K562 (cell line): Measurements from ENCODE around the gene DUSP28. TPM values are rescaled to one million over a fixed set of nuclear protein-coding genes. Genes with fewer than 3 reads are reported as not detected.
A peak's percentile ranks its signal among the peaks of the same experiment; 100 is the strongest.

ENCODE experiments used
- CREB3 ChIP-seq: fragments of 450-650 bp; conservative IDR thresholded peaks from 2 replicates; pipeline ENCODE4 v1.6.1; 2016; ENCODE audit warnings: missing genetic modification characterization, low read depth, mild to moderate bottlenecking, missing compliant biosample characterization, moderate library complexity
- DIDO1 ChIP-seq: fragments of 450-650 bp; IDR thresholded peaks from 2 replicates; pipeline ENCODE4 v1.6.1; 2016; ENCODE audit warnings: low read depth, missing biosample characterization, missing genetic modification characterization
- ETS1 ChIP-seq: conservative IDR thresholded peaks from 2 replicates; pipeline ENCODE4 v1.6.1; 2011; ENCODE audit warnings: low read depth, mild to moderate bottlenecking, low read length; ENCODE audit not compliant: control insufficient read depth
- FOXK2 ChIP-seq, 2 experiments: fragments of 450-650 bp; IDR thresholded peaks in 1 of 2; conservative IDR thresholded peaks in 1 of 2; 2 replicates each; pipeline ENCODE4 v1.6.1; 2016; ENCODE audit warnings: low read depth in 2 of 2, mild to moderate bottlenecking in 1 of 2
- GABPA ChIP-seq: fragments of 200-800 bp; sonication (Bioruptor generic); conservative IDR thresholded peaks from 2 replicates; pipeline ENCODE4 v1.6.1; 2016; ENCODE audit warnings: low read depth, missing genetic modification characterization, missing compliant biosample characterization
- MBD2 ChIP-seq: sonication (generic); IDR thresholded peaks from 2 replicates; pipeline ENCODE4 v1.6.1; 2016; ENCODE audit warnings: low read depth, borderline replicate concordance
- MYC ChIP-seq, 2 experiments: fragments of 250-450 bp in 1 of 2; sonication (Bioruptor Pico) in 1 of 2; IDR thresholded peaks; 2 replicates each; pipeline versions ENCODE4 v1.5.1 to v1.6.1; 2012 to 2021; ENCODE audit warnings: low read depth in 2 of 2, borderline replicate concordance in 1 of 2, improper control_type of control experiment in 1 of 2, low read length in 1 of 2, mild to moderate bottlenecking in 1 of 2, moderate library complexity in 1 of 2
- POLR2B ChIP-seq: fragments of 450-650 bp; IDR thresholded peaks from 2 replicates; pipeline ENCODE4 v1.6.1; 2018; ENCODE audit warnings: low read depth; ENCODE audit not compliant: partially characterized antibody
- RBFOX2 ChIP-seq: fragments of 200-400 bp; formaldehyde crosslinking; IDR thresholded peaks from 2 replicates; pipeline ENCODE4 v1.6.1; 2017; ENCODE audit warnings: low read depth, mild to moderate bottlenecking, low read length, moderate library complexity
- RFX1 ChIP-seq: fragments of 450-650 bp; IDR thresholded peaks from 2 replicates; pipeline ENCODE4 v1.6.1; 2016; ENCODE audit warnings: mild to moderate bottlenecking, moderate library complexity
- SIN3A ChIP-seq, 2 experiments: fragments of 150-350 bp in 1 of 2; IDR thresholded peaks; 2 replicates each; pipeline ENCODE4 v1.6.1; 2011 to 2016; ENCODE audit warnings: borderline replicate concordance in 2 of 2, low read depth in 2 of 2, low read length in 2 of 2, mild to moderate bottlenecking in 2 of 2, moderate library complexity in 2 of 2; ENCODE audit not compliant: control insufficient read depth in 1 of 2
- SIN3B ChIP-seq: fragments of 450-650 bp; IDR thresholded peaks from 2 replicates; pipeline ENCODE4 v1.6.1; 2017; ENCODE audit warnings: low read depth, mild to moderate bottlenecking, moderate library complexity
- TOE1 ChIP-seq, 2 experiments: fragments of 450-650 bp in 1 of 2; sonication (generic) in 1 of 2; formaldehyde crosslinking in 1 of 2; IDR thresholded peaks; 2 replicates each; pipeline versions ENCODE4 v1.7.1 to v1.8.0; 2016 to 2022; ENCODE audit warnings: borderline replicate concordance in 2 of 2, mild to moderate bottlenecking in 2 of 2, antibody characterized with exemption in 1 of 2, inconsistent platforms in 1 of 2, low read depth in 1 of 2, missing genetic modification reagents in 1 of 2, moderate library complexity in 1 of 2
- UBTF ChIP-seq, 2 experiments: IDR thresholded peaks; 2 replicates each; pipeline ENCODE4 v1.6.1; 2012; ENCODE audit warnings: improper control_type of control experiment in 2 of 2, low read depth in 2 of 2, low read length in 2 of 2, borderline replicate concordance in 1 of 2
- ZNF354B ChIP-seq: fragments of 250-450 bp; sonication (Bioruptor Pico); IDR thresholded peaks from 2 replicates; pipeline ENCODE4 v1.4.0; 2020
- ZNF830 ChIP-seq: fragments of 250-450 bp; sonication (Bioruptor Pico); IDR thresholded peaks from 2 replicates; pipeline ENCODE4 v1.5.0; 2021; ENCODE audit warnings: mild to moderate bottlenecking
- polyA plus RNA-seq, 8 experiments: library from polyadenylated mRNA; depleted of rRNA in 4 of 8; stranded (reverse) in 5 of 8; unstranded in 3 of 8; fragments of >200 nt; fragmentation: Nextera tagmentation in 2 of 8; fragmentation: Illumina TruSeq in 1 of 8; extraction: Ambion mirVana in 2 of 8; extraction: Trizol in 1 of 8; gene quantifications; 2 replicates each; pipeline versions ENCODE4 v1.2.1 to v1.2.3, GENCODE V29; 2011 to 2014; ENCODE audit warnings: inconsistent platforms in 1 of 8, missing spikeins in 1 of 8
- total RNA-seq, 7 experiments: library from RNA; depleted of rRNA in 6 of 7; stranded (reverse); fragments of >200 nt in 6 of 7; fragmentation: Illumina TruSeq in 2 of 7; extraction: Trizol in 2 of 7; gene quantifications; 2 replicates each; pipeline versions ENCODE4 v1.2.1 to v1.2.3, GENCODE V29; 2011 to 2021; ENCODE audit warnings: low replicate concordance in 1 of 7

Gene DUSP28
- total and polyA plus RNA-seq, 9 of the 15 experiments (the other 6 are each of a cell fraction or from before 2014, with no cell fraction given): 2.8 to 8.1 (median 4.2) TPM

GRCh38 chr2:240586198-240586918 lies 26.2 kb downstream of the DUSP28 start, which contains the start of gene CAPN10 (continued):
- TF ChIP-seq GABPA (peak; percentile 94), ZNF354B (no peak), CREB3 (no peak), POLR2B (peak; percentile 49), UBTF (IDR thresholded peaks at IDR 0.05; ENCODE audit: borderline replicate concordance in 1 of 2, low read depth in 2 of 2, low read length in 2 of 2) (no peak), FOXK2 (conservative IDR thresholded peaks at IDR 0.05 in 1 of 2, IDR thresholded peaks at IDR 0.05 in 1 of 2; ENCODE audit: low read depth in 2 of 2) (peak in 1 of 2 experiments; percentile 63; a peak in 2 of 4 replicates), MBD2 (peak; percentile 73; the same call in 1 of the 2 replicates), DIDO1 (tag) (peak; percentile 65; the same call in 1 of the 2 replicates), ETS1 (peak; percentile 92), TOE1 (IDR thresholded peaks at IDR 0.05; ENCODE audit: borderline replicate concordance) (peak; percentile 99), TOE1 (CRISPR knock-in tag; IDR thresholded peaks at IDR 0.05; ENCODE audit: borderline replicate concordance, low read depth) (no peak), SIN3A (IDR thresholded peaks at IDR 0.05; ENCODE audit: borderline replicate concordance in 2 of 2, control insufficient read depth in 1 of 2, low read depth in 2 of 2, low read length in 2 of 2) (peak in 1 of 2 experiments; percentile 76; a peak in 2 of 4 replicates), ZNF830 (no peak), SIN3B (peak; percentile 82), RBFOX2 (peak; percentile 89), MYC (IDR thresholded peaks at IDR 0.05; ENCODE audit: low read depth, low read length) (peak; percentile 63), MYC (CRISPR knock-in tag; IDR thresholded peaks at IDR 0.05; ENCODE audit: borderline replicate concordance, low read depth) (peak; percentile 61; the same call in 1 of the 2 replicates), RFX1 (peak; percentile 40; the same call in 1 of the 2 replicates)
